Measurements from ENCODE around the gene NELFCD.
"Not testable (repeated sequence)": the region's sequence is repeated elsewhere in the genome, so short reads cannot be mapped to it uniquely, and the experiment has no call there.

NELFCD gene

GRCh38 chr20:59010995-59011873, 30.2 kb downstream of the NELFCD start:
- peak; percentile 94 for DNase-seq

DNA sequence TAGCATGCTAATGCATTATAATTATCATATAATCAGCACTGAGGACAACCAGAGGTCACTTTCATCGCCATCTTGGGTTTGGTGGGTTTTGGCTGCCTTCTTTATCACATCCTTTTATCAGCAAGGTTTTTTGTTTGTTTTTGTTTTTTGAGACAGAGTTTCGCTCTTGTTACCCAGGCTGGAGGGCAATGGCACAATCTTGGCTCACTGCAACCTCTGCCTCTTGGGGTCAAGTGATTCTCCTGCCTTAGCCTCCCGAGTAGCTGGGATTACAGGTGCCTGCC, 30.8 kb downstream of the NELFCD start:
- not testable (repeated sequence) for DNase-seq

DNA sequence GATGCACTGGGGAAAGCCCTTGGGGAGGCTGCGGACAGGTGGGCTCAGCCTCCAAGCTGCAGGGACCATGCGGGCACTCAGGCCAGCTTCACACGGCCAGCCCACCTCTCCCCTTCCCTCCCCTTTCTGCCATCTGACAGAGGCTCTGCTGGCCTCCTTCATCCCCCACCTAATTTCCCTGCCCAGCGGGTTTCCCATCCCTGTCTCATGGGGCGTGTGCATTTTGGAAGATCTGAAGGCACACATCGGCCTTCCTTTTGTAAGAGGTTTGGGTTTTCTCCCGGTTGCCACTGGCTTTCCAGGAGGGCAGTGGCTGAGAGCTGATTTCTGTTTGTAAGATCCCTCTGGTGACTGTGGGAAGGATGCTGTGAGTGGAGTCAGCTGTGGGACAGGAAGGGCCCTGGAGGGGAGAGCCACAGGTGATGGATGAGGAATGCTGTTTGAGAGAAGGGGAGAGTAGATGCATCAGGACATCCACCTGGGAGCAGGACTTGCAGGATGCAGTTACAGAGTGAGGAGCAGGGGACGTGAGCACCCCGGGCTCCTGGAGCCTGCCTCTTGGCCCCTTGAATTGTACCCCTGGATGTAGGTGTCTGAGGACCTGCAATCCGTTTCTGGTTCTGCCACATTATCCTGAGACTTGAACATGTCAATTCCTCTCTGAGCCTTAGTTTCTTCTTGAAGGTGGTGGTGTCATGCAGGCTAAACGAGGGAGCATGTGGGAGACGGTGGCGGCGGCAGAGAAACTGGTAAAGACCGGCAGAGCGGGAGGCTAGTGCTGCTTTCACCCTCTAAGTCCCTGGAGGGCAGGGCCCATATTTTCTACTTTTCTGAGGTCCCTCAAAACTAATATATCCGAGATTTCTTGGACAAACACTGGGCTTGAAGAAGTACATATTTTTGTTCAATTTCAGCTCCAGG, 32.2 kb downstream of the NELFCD start:
- no peak for DNase-seq

DNA sequence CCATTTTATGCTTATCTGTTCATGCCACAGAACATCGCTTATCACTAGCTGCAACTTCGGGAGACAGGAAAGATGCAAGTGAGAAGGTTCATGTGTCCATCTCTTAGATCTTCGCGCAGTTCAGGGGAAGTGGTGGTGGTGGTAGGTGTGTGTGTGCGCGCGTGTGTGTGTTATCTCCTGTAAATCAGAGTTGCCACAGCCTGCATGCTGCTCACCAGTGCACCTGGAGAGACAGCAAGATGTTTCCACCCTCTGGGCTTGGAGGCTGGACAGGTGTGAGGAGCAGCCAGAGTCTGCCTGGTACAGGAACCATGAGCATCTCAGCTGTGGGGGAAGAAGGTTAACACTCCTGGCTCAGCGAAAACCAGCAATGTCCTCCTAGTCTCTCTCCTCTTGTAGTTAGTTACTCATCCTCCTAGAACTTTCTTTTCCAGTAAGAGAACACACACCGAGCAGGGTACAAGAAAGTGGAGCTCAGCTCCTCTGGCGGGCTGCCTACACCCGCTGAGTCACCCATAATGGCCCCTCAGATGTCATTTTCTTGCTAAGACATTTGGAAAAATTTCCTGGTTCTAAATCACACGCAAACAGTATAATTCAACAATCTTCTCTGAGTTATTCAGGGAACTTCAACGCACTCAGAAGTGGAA, 33.0 kb downstream of the NELFCD start:
- DNase-seq, result peak; percentile 35

DNA sequence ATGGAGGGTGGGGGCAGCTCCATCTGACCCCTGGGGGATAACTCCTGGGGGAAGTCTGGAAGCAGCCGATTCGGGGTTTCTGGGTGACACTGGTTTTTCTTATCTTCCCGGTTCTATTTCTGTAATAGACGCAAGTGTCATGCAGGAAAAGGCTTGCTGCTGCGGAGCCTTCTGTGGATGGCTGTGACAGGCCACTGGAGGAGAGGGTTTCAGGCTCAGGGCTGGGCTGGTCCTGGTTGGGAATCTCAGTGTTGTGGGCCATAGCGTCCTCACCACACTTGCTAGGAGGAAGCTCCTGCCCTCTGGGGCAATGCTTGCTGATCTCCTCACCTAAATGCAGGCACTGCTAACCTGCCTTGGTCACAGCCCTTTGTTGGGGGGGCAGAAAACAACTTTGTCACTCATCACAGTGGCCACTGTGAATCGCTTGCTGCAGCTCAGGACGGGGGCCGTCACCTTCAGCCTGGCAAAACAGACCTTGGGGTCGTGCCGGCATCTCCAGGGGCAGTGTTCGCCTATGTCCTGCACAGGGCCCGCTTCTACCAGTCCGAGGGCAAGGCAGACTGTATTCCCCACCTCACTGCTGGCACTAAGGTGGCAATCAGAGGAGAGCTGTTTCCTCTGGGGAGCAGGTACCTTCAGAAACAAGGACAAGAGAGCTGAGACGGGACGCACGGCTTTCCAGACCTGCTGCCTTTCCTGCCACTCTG, 33.8 kb downstream of the NELFCD start:
- DNase-seq, result no peak

DNA sequence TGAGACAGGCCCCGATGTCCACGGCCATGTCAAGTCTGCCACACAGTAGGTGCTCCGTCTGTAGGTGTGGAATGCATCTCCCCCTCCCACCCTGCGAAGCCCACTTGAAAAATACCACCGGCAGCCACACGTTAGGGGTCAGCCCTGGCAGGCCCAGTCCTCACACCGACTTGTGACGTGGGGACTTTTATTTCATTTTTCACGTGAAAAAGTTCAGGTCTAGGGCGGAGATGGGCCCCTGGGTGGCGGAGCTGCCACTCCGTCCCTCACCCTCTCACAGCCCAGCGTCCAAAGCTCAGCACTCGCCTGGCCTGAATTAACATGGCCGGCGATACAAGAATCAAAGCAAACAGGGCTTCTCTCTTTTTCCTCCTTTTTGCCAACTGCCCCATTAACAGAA, 34.4 kb downstream of the NELFCD start:
- DNase-seq, result no peak

- no peak for DNase-seq
Measured at GRCh38 chr20:59015812-59016711, 35.0 kb downstream of the NELFCD start.

DNA sequence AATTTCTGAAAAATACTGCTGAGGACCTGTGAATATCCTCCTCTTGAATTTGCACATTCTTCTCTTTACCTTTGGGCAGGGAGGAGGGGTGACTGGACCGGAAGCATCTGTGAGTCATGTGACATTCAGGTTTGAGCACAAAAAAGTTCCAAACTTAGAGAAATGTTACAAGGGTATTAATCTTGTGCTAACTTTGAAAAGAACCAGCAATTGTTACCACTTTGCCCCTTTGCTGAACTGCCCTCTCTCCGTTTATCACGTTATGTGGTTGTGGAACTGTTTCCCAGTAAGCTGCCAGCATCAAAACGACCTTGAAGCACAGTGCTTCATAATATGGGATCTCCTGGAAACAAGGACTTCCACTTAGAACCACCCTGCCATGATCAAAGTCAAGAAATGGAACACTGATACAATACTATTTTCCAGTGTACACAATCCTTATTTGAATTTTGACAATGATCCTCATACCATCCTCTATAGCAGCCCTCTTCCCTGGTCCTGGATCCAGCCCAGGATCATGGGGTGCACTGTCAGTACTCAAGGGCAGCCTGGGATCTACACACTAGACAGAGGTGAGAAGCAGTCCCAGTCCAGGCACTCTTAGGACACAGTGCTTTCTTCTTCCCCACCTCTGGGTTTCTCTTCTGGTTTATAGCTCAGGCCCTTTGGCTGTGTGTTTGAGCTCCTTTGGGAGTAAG, 35.9 kb downstream of the NELFCD start:
- no peak for DNase-seq

- DNase-seq, result no peak
Measured at GRCh38 chr20:59017493-59018231, 36.6 kb downstream of the NELFCD start.

GRCh38 chr20:59018817-59019216, 37.8 kb downstream of the NELFCD start:
- no peak for DNase-seq

DNA sequence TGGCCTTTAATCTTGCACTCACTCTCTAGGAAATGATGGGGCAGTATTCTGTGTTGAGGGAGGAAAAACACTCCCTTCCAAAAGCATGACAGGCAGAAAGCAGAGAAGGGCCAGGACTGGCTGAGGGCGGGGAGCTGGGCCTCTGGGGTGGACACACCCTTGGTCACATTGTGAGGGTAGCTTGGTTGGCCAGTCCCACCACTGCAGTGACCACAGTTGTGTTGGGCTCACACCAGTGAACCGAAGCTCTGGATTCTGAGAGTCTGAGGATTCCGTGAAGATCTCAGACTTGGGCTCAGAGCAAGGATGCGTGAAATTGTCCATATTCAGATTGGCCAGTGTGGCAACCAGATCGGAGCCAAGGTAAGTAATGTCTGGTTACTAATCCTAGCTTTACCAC, 38.2 kb downstream of the NELFCD start, which contains the start of gene TUBB1:
TSS of gene TUBB1 (plus strand) at position 213 of the 400 bp plus-strand sequence. CDS start at position 307, 94 bp downstream.
- no peak for DNase-seq

- DNase-seq, result peak; percentile 55
Measured at GRCh38 chr20:59020938-59021551, 40.0 kb downstream of the NELFCD start.

GRCh38 chr20:59022754-59023153, 41.7 kb downstream of the NELFCD start:
- DNase-seq, result no peak

DNA sequence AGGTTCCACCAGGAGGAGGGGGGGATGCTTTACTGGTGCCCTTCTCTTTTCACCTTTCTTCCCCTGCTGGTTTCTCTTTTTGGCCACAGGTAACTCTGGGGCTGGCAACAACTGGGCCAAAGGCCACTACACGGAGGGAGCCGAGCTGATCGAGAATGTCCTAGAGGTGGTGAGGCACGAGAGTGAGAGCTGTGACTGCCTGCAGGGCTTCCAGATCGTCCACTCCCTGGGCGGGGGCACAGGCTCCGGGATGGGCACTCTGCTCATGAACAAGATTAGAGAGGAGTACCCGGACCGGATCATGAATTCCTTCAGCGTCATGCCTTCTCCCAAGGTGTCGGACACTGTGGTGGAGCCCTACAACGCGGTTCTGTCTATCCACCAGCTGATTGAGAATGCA, 42.6 kb downstream of the NELFCD start:
- DNase-seq, result no peak

GRCh38 chr20:59024111-59024530, 43.1 kb downstream of the NELFCD start:
- DNase-seq, result no peak

- no peak for DNase-seq
Measured at GRCh38 chr20:59025086-59025485, 44.0 kb downstream of the NELFCD start.

DNA sequence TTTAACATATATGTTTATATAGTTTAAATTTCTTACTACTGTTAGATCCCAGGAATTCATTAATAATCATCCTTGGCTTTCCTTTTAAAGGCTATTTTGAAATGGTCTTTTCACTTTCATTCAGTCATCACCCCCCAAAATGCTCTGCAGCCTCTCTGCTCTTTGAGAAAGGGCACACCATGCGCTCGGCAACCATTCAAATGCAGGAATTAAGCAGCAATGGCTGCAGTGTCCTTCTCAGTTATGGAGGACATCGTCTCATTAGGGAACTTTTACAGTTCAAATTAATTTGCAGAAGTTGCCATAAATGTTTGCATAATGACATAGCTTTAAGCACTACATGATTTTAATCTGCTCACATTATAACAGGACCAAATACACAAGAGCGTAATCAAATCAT, 44.5 kb downstream of the NELFCD start:
- no peak for DNase-seq

- no peak for DNase-seq
Measured at GRCh38 chr20:59026904-59027740, 46.1 kb downstream of the NELFCD start.

All from fibroblast of skin of right biceps (primary cell).